Mesodermal cell (in vitro differentiated cells): Measurements from ENCODE around the gene ATRN.

Source experiments
- H3K27ac ChIP-seq: 2 replicates; pipeline ENCODE4 v1.7.0; 2013; ENCODE audit warnings: mild to moderate bottlenecking, low read depth, low read length, moderate library complexity; ENCODE audit not compliant: severe bottlenecking
- H3K36me3 ChIP-seq: 2 replicates; pipeline ENCODE4 v1.7.1; 2013; ENCODE audit warnings: mild to moderate bottlenecking, low read length, moderate library complexity; ENCODE audit not compliant: control insufficient read depth, insufficient read depth
- H3K4me1 ChIP-seq: one replicate; pipeline ENCODE4 v1.7.1; 2013; ENCODE audit warnings: mild to moderate bottlenecking, low read length; ENCODE audit not compliant: insufficient read depth, control insufficient read depth, poor library complexity, severe bottlenecking
- H3K4me3 ChIP-seq: 2 replicates; pipeline ENCODE4 v1.7.0; 2013; ENCODE audit warnings: low read length, control low read depth, mild to moderate bottlenecking; ENCODE audit not compliant: insufficient read depth, poor library complexity, severe bottlenecking; ENCODE audit errors: extremely low read depth
- H3K9me3 ChIP-seq: 2 replicates; pipeline ENCODE4 v1.7.1; 2013; ENCODE audit warnings: mild to moderate bottlenecking, low read length, moderate library complexity; ENCODE audit not compliant: control insufficient read depth
- WGBS, 2 experiments: methylation state at CpG; one replicate each; pipeline ENCODE4 v1.1.5; 2013; ENCODE audit warnings: missing lambda C conversion rate in 2 of 2; ENCODE audit not compliant: insufficient coverage in 2 of 2; 5-methylcytosine and 5-hydroxymethylcytosine counted together

Gene ATRN

GRCh38 chr20:3677733-3678132, 206.9 kb downstream of the ATRN start:
- Histone ChIP-seq H3K27ac (no peak overlapping the region), H3K9me3 (no peaks in the 10 kb centered on the region), H3K4me1 (peaks cover 32% of the 10 kb centered on the region), H3K4me3 (no peak overlapping the region), H3K36me3 (peaks cover 5% of the 10 kb centered on the region)
- 82 to 89% methylated on average over 4 to 5 of the region's 8 CpGs for WGBS, 2 experiments

- 77 to 92% methylated on average over 2 of the region's 2 CpGs for WGBS, 2 experiments
- Histone ChIP-seq H3K36me3 (peaks cover 5% of the 10 kb centered on the region), H3K27ac (no peak overlapping the region), H3K4me3 (no peak overlapping the region), H3K4me1 (peaks cover 32% of the 10 kb centered on the region), H3K9me3 (no peaks in the 10 kb centered on the region)
Measured at GRCh38 chr20:3678198-3678597, 207.4 kb downstream of the ATRN start.

- Histone ChIP-seq H3K9me3 (no peaks in the 10 kb centered on the region), H3K4me3 (no peak overlapping the region), H3K4me1 (peaks cover 32% of the 10 kb centered on the region), H3K36me3 (peaks cover 5% of the 10 kb centered on the region), H3K27ac (peak overlapping the region; percentile 77)
- WGBS, 2 experiments: 92 to 96% methylated on average over 13 of the region's 14 CpGs
Measured at GRCh38 chr20:3678856-3679720, 208.3 kb downstream of the ATRN start.

- peak overlapping the region; percentile 77 for H3K27ac ChIP-seq
- no peaks in the 10 kb centered on the region for H3K9me3 ChIP-seq
- peak overlapping the region; percentile 63 for H3K4me3 ChIP-seq
- H3K36me3 ChIP-seq: peaks cover 5% of the 10 kb centered on the region
- 68 to 69% methylated on average over 7 to 16 of the region's 18 CpGs for WGBS, 2 experiments
- H3K4me1 ChIP-seq: peaks cover 32% of the 10 kb centered on the region
Measured at GRCh38 chr20:3679749-3680700, 209.2 kb downstream of the ATRN start.

GRCh38 chr20:3680701-3681351, 210.0 kb downstream of the ATRN start:
- peaks cover 32% of the 10 kb centered on the region for H3K4me1 ChIP-seq
- peaks cover under 1% of the 10 kb centered on the region for H3K36me3 ChIP-seq
- H3K9me3 ChIP-seq: no peaks in the 10 kb centered on the region
- peak overlapping the region; percentile 77 for H3K27ac ChIP-seq
- H3K4me3 ChIP-seq: peak overlapping the region; percentile 63
- WGBS, 2 experiments: 53 to 67% methylated on average over 7 to 13 of the region's 15 CpGs

- H3K4me3 ChIP-seq: peak overlapping the region; percentile 63
Measured at GRCh38 chr20:3681352-3681930, 210.6 kb downstream of the ATRN start.

GRCh38 chr20:3681931-3682781, 211.3 kb downstream of the ATRN start, which contains the start of gene ADAM33:
Gene ADAM33, minus strand, starts transcription at chr20:3682010. Its CDS starts 6 bp downstream, at chr20:3682004.
- Histone ChIP-seq H3K27ac (peak within 1 kb of the TSS; percentile 77), H3K9me3 (no peaks in the 10 kb centered on the region), H3K36me3 (no peaks in the 10 kb centered on the region), H3K4me1 (peaks cover 34% of the 10 kb centered on the region), H3K4me3 (peak within 1 kb of the TSS; percentile 63)
- 19 to 22% methylated on average over 32 to 38 of the region's 65 CpGs for WGBS, 2 experiments

More at GRCh38 chr20:3681352-3681930, 210.6 kb downstream of the ATRN start:
- WGBS, 2 experiments: 20 to 22% methylated on average over 21 to 31 of the region's 32 CpGs
- Histone ChIP-seq H3K9me3 (no peaks in the 10 kb centered on the region), H3K27ac (peak overlapping the region; percentile 77), H3K36me3 (no peaks in the 10 kb centered on the region), H3K4me1 (peaks cover 32% of the 10 kb centered on the region)

- 78 to 80% methylated on average over 4 to 5 of the region's 7 CpGs for WGBS, 2 experiments
- peaks cover 14% of the 10 kb centered on the region for H3K4me1 ChIP-seq
- no peak overlapping the region for H3K27ac ChIP-seq
- H3K36me3 ChIP-seq: no peaks in the 10 kb centered on the region
- H3K9me3 ChIP-seq: no peaks in the 10 kb centered on the region
- no peak overlapping the region for H3K4me3 ChIP-seq
Measured at GRCh38 chr20:3685341-3685740, 214.5 kb downstream of the ATRN start.

- no peak overlapping the region for H3K4me3 ChIP-seq
- H3K4me1 ChIP-seq: peaks cover 7% of the 10 kb centered on the region
- WGBS, 2 experiments: 89 to 94% methylated on average over 7 of the region's 7 CpGs
- no peaks in the 10 kb centered on the region for H3K9me3 ChIP-seq
- no peak overlapping the region for H3K27ac ChIP-seq
- no peaks in the 10 kb centered on the region for H3K36me3 ChIP-seq
Measured at GRCh38 chr20:3686421-3686820, 215.6 kb downstream of the ATRN start.
